Skin of body (tissue), 2 donors: ENCODE measurements around the gene MARCHF6. TPM values are rescaled to one million over a fixed set of nuclear protein-coding genes. Genes with fewer than 3 reads are reported as not detected.
"Not testable (repeated sequence)": the region's sequence is repeated elsewhere in the genome, so short reads cannot be mapped to it uniquely, and the experiment has no call there.

Experiments
- DNase-seq: peaks from one replicate; lab custom pipeline; 2025; lab: John Stamatoyannopoulos, UW
- total RNA-seq: library from RNA; depleted of rRNA; stranded (reverse); fragments of >200 nt; gene quantifications from one replicate; pipeline ENCODE4 v1.2.3, GENCODE V29; 2014

The MARCHF6 gene
- total RNA-seq, 1 donor from 2014 or later, result 118 TPM

DNA sequence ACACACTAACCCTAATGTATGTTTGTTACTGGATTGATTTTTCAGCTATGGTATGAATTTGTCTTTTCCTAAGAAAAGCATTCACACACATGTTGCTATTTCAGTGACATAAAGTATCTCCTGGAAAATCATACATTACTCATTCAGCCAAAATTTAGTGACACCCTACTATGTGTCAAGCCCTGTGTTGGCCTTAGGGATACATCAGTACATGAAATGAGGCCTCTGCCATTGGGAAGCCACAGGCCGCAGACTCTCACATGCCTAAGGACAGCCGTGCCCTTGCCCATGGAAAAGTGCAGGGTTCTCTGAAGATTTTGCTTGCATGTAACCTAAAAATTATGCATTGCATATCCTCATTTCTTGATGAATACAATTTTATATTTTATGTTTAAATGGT is 5.2 kb upstream of the MARCHF6 start:
- no peak for DNase-seq

DNA sequence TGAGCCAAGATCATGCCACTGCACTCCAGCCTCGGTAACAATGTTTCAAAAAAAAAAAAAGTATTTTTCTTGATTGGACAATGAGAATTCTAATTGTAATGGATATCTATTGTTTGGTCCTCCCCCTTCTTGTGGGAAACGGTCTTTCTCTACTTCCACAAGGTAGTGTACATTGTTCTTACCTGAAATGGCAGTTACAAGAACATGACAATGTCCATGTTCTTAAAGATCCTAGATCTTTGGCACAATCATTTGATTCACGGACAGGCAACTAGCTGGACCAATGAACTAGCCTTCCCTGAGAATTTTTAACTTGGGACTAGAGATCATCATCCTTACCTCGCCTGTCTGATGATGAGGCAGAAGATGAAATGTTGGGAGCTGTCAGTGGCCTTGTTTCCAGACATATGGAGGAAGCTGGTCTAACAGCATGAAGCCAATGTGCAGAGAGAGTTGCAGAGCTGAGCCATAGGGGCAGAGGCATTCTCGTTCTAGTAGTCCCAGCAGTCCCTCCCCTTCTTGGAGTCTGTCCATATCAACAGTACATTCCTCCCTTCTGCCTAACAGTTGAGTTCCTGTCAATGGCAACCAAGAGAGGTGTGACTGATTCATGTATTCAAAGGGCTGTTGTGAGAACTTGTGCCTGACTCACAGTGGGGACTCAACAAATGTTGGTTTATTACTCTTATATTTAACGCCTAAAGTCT is 2.1 kb upstream of the MARCHF6 start:
- no peak for DNase-seq

DNA sequence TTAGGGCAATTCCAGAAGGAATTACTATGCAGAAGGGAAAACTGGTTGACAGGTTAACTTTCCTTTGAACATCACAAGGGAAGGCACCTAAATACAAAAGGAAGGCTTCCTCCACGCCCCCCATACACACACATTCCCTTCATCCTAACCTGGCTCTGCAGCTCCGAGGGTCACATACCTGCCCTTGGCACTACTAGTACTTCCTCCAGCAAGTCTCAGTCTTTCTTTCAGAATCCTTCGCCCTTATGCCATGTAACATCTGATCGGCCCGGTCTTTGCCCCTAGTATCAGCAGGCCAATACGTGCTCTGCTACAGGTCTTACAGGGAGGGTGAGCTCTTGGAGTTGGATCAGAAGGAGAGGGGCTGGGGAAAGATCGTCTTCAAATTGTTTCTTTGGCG is 1.6 kb upstream of the MARCHF6 start:
- DNase-seq, result no peak

DNA sequence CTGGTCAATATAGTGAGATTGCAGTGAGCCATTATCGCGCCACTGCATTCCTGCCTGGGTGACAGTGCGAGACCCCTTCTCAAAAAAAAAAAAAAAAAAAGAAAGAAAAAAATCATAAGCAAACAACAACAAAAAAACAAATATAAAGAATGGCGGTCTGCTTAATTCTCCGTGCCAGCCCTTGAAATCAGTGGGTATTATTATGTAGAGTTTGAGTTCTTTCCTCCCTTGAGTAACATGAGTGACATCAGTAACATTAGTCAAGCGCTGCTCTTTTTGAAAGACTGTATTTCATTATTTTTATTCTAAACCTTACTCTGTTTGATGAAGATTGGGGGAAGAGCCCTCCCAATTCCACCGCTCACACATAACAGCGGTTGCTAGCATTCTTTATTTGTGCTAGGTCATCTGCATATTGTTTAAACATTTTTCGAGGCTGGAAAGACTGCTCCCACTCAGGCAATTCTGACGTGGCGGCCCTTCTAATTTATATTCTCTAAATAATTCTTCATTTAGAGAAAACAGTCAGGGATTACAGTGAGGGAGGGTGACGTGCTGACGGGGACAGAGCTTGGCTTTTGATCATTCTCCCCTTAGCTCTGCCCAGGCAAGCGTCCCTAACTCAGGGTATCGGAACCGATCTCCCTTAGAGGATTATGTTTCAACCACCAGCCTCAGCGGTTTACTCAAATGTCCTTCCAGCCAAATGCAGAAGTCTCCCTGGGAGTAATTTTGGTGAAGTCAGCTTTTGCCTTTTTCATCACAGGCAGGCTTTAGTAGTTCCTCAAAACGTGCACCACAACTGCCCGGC is 860 bp upstream of the MARCHF6 start:
- peak; percentile 75 for DNase-seq

DNA sequence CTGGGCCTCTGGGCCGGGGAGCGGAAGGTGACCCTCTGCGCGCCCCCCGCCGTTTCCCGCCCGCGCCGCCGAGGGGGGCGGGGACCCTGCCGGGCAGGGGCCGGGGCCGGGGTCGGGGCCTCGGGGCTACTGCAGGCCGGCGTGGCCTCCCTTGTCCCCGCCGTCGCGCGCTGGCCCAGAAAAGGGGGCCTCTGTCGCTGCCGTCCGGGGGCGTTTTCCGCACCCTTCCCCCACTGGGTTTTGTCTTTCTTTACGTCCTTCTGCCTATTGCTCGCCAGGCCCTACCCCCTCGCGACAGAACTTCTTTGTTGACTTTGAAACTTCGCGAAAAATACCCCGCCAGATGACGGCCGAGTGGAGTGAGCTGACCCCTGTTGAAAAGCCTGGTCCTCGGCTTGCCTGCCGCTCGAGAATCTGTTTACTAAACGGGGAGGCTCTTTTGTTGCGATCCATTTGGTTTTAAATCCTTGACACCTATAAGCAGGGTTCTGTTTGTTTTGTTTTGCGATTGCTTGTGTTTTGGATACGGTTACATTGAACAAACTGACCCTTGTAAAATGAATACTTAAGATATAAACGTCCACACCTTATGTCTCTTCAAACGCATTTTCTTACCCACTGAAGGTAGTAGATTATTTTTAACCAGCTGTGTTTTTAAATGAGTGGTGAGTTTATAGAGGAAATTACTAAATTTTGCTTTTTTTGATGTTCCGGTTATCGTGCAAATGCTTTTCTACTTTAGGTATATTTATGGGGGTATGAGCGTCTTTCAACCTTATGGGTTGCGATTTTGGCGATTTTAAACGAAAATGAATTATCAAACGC is 765 bp downstream of the MARCHF6 start:
- peak; percentile 35 for DNase-seq

DNA sequence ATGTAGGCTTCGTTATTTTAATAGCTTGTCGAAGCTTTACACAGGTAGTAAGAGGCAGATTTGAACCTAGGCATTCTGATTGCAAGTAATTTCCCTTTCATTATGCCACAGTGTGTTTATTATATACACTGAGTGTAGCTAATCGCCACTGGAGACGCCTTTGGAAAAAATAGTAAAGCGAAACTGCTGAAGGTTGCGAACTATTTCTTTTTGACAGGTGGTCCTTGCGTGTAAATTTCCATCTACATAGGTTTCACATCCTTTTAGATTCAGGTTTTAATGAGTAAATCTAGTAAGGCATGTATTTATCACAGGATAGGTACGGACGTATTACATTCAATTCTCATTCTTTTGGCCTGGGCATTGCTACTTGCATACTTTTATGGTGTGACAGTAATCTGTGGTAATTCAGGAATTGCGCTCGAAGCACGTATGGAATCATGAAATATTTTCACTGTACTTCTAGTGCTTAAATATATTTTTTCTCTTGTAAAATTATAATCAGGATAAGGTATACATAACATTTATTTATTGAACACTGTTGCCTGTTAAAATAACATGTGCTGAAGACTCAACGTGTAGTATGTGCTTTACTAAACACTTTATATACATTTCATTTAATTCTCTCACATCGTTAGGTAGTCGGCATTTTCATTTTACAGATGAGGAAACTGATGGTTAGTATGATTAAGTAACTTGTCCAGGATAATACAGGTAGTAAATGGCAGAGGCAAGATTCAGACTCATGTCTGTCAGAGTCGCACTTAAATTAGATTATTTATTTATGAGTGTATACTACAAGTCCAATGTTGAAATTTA is 1.8 kb downstream of the MARCHF6 start:
- DNase-seq, result no peak

DNA sequence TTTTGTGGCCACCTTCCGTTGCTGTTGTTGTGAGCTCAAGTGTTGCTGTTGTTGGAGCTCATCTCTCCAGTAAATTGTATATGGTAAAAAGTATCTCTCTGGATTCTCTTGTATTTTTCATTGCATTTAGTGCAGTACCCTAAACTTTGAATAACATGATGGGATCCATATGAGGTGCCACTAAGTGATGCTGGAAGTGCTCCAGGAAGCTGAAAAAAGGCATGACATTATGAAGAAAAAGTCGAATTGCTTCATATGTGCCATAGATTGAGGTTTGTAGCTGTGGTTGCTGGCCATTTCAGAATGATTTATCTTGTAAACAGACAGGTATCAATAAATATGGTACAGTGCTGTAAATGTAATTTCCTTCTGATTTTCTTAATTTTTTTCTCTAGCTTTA is 5.5 kb downstream of the MARCHF6 start:
- no peak for DNase-seq

DNA sequence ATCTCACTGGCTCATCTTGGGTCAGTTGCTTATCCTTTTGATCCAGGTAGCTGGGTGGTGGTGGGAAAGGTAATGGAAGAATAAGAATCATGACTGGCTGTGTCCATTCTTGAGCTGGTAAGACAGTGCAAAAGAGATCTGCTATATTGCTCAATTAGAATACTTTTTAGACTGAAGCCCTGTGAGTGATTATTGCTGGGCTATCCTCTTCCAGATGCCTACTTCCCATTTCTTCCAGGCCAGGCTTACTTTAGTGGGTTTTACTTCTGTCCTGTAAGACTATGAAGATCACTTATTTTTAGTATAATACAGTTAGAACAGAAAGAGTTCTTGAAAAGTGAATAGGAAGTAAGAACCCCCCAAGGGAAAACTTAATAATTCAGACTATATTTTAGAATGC is 7.2 kb downstream of the MARCHF6 start:
- DNase-seq, result no peak

DNA sequence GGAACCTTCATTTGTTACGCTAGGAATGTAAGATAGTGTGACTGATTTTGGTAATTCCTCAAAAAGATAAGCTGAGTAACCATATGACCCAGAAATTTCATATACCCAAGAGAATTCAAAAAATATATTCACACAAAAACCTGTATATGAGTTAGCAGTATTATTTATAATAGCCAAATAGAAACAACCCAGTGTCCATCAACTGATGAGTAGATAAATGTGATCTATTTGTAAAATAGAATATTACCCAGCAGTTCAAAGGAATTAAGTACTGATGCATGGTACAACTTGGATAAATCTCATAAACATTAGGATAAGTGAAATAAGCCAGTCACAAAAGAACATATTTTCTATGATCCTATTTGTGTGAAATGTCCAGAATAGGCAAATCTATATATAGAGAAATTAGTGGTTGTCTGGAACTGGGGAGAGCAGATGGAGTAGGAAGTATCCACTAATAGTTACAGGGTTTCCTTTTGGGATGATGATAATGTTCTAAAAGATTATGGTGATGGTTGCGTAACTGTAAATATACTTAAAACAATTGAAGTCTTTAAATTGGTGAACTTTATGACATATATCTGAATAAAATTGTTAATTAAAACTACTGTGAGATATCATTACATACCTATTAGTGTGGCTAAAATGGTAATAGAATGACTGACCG is 10.2 kb downstream of the MARCHF6 start:
- DNase-seq, result no peak

DNA sequence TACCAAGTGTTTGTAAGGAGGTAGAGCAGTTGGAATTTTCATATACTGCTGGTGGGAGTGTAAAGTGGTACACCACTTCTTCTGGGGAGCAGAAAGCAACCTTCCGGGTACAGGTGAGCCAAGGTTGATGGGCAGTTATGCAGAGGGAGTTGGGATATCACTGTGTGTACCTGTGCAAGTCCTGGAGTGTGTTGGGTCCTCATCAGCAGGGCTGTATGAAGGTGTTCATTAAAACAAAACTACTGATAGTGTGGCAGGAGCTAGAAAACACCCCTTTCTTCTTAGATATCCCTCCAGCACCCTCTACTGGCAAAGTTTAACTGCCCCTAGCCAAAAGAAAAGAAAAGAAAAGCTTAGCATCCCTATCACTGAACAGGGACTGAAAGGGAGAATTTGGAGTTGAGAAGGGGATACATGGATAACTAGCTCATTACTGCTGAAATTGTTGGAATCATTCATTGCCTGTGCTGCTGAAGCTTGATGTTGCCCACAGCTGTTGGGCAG is 10.7 kb downstream of the MARCHF6 start:
- DNase-seq, result no peak

DNA sequence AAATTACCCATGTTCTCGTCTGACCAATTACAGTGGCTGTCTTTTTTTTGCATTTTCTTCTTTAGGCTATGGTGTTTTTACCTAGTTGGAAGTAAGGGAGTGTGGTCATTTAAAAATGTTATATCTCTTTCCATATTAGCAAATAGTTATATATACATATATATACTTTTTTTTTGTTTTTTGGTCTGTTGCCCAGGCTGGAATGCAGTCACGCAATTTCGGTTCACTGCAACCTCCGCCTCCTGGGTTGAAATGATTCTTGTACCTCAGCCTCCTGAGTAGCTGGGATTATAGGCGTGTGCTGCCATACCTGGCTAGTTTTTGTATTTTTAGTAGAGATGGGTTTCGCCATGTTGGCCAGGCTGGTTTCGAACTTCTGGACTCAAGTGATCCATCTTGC is 12.3 kb downstream of the MARCHF6 start:
- no peak for DNase-seq

DNA sequence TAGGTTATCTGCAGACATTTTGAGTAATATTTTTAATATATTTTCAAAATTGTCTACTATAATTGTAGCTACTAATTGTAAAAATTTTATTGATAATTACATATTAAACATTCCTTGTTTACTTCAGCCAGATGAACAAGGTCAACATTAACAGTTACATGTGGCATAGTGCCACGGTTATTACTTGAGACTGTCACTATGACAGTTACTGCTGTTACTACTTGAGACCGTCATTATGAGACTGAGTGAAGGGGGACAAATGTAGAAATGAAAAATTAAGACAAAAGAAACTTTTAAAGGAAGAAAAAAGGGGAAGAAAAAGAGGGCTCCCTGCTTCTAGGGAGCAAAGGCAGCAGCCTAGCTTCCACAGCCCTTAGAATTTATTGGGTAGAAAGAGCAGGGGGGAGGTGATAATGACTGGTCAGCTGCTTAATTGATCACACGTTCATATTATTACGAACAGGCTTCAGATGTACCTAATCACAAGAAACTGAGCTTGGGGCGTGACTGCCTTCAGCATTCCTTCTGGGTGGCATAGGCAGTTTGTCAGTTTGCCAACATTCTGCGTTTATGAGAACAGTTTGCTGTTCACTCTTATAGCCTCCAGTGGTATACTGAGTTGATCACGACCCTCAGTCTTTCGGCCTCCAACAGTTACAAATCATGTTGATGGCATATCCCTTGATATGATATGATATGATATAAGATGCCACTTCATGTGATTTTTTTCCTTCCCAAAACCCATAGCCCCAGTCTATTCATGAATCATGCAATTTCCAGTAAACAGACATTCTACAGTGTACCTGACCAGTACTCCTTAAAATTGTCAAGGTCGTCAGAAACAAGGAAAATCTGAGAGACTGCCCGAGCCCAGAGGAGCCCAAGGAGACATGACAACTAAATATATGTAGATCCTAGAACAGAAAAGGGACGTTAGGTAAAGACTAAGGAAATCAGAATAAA is 13.1 kb downstream of the MARCHF6 start:
- no peak for DNase-seq

DNA sequence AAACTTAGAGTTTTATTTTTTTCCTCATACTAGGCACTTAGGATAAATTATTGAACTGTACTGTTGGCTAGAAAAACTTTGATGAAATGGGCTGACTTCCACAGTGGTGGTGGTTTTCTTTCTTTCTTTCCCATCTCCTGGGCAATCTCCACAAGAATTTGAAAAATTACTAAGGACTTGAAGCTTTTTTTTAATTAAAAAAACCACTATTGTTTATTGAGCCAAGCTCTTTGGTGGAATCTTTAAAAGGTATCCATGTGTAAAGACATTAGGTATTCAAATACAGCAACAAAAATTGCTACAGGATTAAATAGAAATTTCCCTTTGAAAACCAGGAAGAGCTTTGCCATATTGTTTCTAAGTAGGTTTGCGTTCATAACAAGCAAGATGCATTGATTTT is 14.1 kb downstream of the MARCHF6 start:
- DNase-seq, result no peak

DNA sequence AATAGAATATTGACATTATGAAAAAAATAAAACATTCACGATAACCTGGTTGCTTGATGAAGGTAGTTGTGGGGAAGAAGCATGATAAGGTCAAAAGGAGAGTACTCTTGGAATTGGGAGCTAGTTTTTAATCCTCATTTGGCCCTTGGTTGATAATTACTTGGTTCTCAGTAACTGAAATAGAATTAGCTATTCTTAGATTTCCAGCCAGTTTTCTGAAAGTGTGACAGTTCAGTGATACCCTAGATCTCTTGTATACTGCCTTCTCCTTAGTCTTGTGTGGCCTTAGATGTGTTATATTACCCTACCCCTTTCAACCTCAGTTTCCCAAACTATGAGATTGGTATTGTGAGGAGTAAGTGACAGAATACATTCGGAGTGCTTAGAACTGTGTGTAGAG is 17.4 kb downstream of the MARCHF6 start:
- DNase-seq, result no peak

DNA sequence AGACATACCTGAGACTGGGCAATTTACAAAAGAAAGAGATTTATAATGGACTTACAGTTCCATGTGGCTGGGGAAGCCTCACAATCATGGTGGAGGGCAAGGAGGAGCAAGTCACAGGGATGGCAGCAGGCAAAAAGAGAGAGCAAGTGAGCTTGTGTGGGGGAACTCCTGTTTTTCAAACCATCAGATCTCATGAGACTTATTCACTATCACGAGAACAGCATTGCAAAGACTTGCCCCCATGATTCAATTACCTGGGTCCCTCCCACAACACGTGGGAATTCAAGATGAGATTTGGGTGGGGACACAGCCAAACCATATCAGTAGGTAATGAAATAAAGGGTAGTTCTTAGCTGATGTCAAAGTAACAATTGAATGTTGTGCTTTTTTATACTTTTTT is 17.9 kb downstream of the MARCHF6 start:
- DNase-seq, result not testable (repeated sequence)

DNA sequence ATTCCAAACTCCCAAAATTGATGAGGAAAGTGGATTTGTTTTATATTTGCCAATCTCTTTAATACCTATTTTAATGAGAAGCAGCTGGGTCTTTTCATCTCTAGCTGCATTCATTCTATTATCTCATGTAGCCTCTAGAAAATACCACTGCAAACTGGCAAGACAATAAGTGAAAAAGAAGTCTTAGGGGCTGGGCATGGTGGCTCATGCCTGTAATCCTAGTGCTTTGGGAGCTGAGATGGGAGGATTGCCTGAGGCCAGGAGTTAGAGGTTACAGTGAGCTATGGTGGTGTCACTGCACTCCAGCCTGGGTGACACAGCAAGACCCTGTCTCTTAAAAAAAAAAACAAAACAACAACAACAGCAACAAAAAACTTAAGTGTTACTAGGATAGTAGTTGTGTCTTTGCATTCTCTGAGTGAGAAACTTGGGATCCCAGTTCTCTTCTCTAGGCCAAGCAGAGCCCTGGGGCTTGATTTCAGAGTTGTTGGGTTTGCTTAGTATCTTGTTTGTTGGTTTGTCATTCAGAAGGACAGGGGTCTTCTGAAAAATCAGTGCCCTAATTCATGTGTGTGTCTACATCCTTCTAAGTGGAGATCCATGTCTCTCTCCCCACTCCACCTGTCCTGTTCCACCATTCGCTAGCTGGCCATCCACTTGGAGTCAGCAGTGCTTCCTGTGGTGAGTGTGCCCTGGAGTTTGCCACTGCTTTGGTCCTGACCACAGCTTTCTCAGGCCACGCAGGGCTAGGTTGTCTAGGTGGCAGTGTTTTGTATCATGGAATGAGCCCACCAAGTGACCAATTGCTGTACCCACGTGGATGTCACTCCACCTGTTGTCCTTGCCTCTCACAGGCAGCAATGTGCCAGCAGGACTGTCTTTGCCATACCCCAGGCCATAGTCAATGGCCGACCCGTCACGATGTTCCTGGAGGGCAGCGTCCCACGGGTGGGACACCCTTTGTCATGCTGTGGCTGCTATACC is 19.5 kb downstream of the MARCHF6 start:
- DNase-seq, result no peak

DNA sequence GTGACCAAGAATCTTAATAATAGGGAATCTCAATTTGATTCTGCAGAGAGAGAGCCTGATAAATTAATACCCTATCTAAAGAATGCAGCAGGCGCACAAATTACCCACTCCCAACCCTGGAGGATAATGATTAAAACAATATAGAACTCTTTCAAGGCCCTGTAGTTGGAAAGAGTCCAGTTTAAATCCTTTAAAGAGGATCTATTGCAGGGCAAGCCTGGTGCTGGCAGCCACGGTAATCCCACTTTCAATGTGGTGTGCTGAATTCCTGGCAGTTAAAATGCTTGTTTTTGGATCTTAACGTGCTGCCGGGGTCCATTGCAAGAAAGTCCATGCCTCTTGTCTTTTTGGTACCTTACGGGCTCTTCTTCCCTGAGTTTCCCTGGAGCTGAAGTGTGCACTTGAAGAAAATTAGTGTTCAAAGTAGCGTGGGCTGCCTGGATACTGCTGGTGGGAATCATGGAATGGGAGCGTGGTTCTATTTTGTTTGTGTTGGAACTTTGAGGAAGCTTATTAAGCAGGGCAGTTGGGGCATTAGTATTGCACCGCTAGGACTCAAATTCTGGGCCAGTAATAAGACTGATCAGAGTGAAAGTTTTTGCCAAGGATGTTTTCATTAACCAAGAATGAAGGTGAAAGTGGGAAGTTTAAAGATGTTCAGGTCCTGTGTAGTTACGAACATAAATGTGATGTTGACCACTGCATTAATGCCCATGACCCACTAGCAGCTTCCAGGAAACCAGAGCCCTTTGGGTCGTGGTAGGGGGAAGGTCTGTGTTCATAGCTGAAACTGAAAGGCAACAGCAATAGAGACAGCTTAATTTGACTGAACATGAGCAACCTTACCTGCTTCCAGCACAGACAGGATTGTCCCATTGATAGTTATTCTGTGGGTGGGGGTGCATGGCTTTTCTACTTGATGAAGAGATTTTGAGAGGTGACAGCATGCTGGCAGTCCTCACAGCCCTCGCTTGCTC is 20.8 kb downstream of the MARCHF6 start:
- no peak for DNase-seq
